ENCODE measurements around the gene CYTH4.

Gene CYTH4

DNA sequence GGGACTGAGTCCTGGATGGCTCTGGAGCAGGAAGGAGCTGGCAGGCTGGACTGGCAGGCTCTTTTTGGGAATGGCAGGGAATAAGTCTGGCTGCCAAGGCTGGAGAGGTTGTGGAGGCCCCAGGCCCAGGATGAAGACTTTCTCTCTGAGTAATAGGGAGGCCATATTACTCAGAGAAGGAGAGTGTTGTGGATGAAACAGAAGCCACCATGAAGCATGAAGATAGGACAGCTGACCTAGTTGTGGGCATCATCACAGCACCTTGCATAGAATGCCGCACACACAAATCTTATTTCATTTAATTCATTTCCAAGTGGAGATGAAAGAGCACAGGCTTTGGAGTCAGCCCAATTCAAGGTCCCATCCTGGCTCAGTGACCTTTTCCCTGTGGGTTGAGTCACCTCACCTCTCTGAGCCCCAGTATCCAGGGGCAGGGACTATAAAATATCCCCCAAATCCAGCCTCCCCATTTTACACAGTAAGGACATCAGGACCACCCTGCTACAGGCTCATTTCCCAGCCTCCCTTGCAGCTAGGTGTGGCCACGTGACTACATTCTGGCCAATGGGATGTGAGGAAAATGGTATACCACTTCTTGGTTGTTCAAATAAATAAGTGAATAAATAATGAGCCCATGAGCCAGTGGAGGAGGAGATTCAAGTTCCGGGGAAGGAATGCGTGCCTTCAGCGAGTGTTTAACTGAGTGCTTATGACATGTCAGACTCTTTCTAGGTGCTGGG lies 9.4 kb downstream of the CYTH4 start:
- DNase-seq, result no peak

DNA sequence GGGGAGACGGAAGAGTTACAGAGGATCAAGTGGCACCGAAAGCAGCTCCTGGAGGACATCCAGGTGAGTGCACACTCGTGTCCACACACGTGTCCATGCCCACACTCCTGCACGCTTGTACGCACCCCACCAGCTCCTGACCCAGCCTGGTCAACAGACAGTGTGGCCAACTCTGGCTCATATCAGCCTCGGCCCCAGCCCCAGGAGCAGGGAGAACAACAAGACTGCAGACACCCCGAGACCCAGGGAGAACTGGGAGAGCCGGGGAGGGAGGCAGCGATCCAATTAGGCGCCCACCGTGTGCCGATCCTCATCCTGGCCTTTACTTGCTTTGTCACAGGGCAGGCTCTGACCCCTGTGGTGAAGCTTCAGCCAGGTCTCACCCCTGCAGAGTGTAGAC lies 10.3 kb downstream of the CYTH4 start:
- DNase-seq, result no peak

DNA sequence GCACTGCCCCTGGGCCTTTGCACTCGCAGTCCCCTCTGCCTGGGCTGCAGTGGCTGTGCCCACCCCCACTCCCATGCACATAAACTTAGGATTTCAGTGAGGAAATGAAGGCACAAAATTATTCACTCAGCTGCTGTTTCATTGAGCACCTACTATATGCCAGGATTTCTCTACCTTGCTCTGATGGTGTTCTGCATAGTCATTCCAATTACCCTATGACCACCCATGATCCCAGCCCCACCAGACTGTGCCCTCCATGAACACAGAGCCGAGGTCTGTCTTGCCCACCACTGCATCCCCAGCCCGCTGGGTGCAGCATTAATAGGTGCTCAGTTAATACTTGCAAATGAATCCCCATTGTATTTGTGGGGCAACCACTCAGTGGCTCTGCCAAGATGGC lies 10.9 kb downstream of the CYTH4 start:
- DNase-seq, result no peak

- DNase-seq, result no peak
These were observed 12.4 kb downstream of the CYTH4 start for GRCh38 chr22:37294747-37295146.

- DNase-seq, result no peak
These were observed 13.0 kb downstream of the CYTH4 start for GRCh38 chr22:37295213-37295886.

GRCh38 chr22:37295946-37296345 lies 13.6 kb downstream of the CYTH4 start:
- no peak for DNase-seq

- DNase-seq, result no peak
These were observed 16.6 kb downstream of the CYTH4 start for GRCh38 chr22:37298748-37299495.

- DNase-seq, result no peak
These were observed 17.7 kb downstream of the CYTH4 start for GRCh38 chr22:37299969-37300509.

DNA sequence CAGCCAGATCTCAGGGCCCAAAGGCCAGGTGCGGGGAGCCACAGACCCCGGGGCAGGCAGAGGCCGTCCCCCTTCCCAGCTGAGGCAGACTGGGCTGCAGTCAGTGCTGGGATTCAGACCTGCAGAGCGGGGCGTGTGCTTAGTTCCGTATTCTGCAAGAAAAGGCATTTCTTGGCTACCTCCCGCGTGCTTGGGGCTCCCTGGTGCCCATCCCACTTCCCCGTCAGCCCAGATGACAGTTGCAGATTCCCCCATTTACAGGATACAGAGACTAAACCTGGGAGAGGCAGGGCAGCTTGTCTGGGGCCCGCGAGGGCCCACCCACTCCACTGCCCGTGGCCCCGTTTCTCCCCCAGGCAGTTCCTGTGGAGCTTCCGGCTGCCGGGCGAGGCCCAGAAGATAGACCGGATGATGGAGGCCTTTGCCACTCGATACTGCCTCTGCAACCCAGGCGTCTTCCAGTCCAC lies 18.3 kb downstream of the CYTH4 start:
- no peak for DNase-seq

GRCh38 chr22:37301144-37301830 lies 19.0 kb downstream of the CYTH4 start:
- no peak for DNase-seq

GRCh38 chr22:37302674-37303555 lies 20.6 kb downstream of the CYTH4 start:
- DNase-seq, result no peak

- no peak for DNase-seq
These were observed 21.5 kb downstream of the CYTH4 start for GRCh38 chr22:37303821-37304274.

DNA sequence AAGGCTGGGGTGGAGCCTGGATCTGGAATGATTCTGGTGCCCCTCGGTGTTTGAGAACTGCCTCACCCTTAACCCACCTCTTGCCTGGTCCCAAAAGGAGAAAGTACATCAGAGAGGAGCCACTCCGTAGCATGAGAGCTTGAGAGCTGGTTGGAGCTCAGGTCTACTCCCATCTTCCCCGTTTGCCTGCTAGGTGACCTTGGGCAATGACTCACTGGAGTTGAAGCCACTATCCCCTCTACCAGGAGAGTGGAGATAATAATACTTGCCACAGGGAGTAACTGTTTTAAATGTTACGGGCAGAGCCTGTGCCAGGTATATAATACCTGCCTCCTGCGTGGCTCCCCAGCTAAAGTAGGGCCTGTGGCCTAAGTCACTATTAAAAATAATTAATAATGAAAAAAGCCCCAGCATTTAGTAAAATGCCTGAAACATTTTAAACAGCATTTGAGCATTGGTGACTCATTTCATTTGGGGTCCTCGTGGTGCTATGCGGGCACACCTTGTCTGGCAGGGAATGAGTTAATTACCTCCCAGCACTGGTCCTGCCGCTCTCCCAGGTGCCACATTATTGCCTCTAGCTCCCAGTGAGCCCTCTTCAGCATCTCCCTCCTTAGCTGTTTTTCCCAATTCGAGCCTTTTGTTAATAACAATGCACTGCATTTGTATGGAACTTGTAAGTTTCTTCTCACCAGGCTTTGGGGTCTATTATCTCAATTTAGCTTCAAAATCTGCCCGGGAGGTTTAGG lies 22.5 kb downstream of the CYTH4 start:
- DNase-seq, result no peak

- DNase-seq, result no peak
These were observed 23.6 kb downstream of the CYTH4 start for GRCh38 chr22:37305887-37306286.

DNA sequence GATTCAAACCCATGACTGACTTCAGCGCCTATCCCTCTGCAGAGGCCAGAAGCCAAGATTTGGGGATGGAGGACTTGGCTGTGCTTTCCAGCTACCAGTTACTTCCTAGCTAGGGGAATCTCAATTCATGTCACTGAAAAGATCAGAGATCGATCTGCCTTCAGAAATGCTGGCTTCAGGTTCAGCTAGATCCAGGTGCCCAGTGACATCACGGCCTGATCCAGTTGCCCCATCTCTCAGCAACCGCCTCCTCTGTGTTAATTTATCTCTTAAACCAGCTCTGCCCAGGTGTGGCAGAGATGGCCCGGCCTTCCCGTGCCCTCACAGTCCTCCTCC lies 24.2 kb downstream of the CYTH4 start:
- no peak for DNase-seq

- no peak for DNase-seq
These were observed 26.3 kb downstream of the CYTH4 start for GRCh38 chr22:37308385-37309200.

DNA sequence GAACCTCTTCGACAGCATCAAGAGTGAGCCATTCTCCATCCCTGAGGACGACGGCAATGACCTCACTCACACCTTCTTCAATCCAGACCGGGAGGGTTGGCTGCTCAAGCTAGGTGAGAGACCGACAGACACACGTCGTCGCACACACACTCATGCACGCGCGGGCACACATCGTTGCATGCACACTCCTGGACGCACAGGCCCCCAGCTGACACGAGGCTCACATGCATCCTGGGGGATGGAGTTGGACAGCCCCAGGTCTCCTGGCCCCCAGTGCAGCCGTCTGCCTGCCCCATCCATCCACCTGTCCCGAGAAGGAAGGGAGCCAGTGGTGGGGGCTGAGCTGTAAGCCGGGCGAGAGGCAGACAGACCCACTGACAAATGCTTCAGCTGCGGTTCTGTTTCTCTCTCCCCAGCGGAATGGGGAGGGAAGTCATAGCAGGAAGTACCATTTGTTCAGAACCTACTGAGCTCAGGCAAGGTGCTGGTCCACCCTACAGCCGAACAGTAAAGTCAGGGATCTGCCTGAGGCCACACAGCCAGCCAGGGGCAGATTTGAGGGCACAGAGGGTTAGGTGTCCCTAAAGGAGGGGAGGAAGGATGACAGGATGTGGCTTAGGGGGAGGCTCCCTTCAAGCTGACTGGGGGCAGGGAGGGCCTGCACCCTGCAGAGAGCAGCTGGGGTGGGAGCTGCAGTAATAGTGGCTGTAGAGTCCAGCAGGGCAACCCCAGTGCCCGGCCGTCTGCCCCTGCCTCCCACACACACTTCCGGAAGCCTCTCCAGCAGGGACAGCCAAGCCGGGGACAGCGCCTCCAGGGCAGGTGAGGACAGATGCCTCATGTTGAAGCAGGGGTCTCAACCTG lies 27.1 kb downstream of the CYTH4 start:
- DNase-seq, result no peak

DNA sequence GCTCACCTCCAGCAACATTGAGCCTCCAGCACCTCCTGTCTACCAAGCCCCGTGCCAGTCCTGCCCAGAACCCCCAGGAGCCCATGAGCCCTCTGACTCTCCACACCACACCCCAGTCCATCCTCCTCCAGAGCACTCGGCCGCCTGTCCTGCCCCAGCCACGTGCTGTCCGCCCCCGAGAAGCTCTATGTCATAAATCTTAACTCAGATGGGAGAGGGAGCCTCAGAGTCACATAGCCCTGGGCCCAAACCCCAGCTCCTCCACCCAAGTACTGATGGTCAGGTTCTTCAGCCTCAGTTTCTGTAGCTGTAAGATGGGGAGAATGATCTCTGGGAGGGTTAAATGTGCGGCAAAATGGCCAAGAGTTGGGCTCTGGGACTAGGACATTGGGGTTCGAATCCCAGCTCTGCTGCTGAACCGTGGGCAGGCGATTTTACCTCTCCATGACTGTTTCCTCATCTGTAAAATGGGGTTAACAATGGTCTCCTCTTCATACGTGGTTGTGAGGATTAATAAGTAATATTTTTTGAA lies 27.8 kb downstream of the CYTH4 start:
- DNase-seq, result no peak
